GM21526 (cell line): ENCODE measurements around the gene BCL2.
A peak's percentile ranks its signal among the peaks of the same experiment; 100 is the strongest.

Experiments used
- ATAC-seq: cut with Tn5 transposase; IDR thresholded peaks from one replicate; pipeline ENCODE4 v1.9.1; 2021; ENCODE audit warnings: moderate library complexity; ENCODE audit not compliant: unreplicated experiment, low FRiP score

The BCL2 gene

GRCh38 chr18:63130176-63130575 lies 189.4 kb downstream of the BCL2 start:
- no peak for ATAC-seq

GRCh38 chr18:63128237-63128974 lies 191.2 kb downstream of the BCL2 start:
- ATAC-seq: no peak

- no peak for ATAC-seq
Measured at GRCh38 chr18:63126134-63127069, 193.2 kb downstream of the BCL2 start.

GRCh38 chr18:63120620-63121019 lies 198.9 kb downstream of the BCL2 start:
- no peak for ATAC-seq

- ATAC-seq: no peak
Measured at GRCh38 chr18:63119647-63120046, 199.9 kb downstream of the BCL2 start.

GRCh38 chr18:63113899-63114565 lies 205.5 kb downstream of the BCL2 start:
- no peak for ATAC-seq

- no peak for ATAC-seq
Measured at GRCh38 chr18:63112706-63113105, 206.9 kb downstream of the BCL2 start.

- no peak for ATAC-seq
Measured at GRCh38 chr18:63111671-63112402, 207.7 kb downstream of the BCL2 start.

- ATAC-seq: no peak
Measured at GRCh38 chr18:63109802-63110201, 209.8 kb downstream of the BCL2 start.

GRCh38 chr18:63109022-63109421 lies 210.5 kb downstream of the BCL2 start:
- ATAC-seq: no peak

- ATAC-seq: no peak
Measured at GRCh38 chr18:63107931-63108330, 211.6 kb downstream of the BCL2 start.

GRCh38 chr18:63107171-63107845 lies 212.3 kb downstream of the BCL2 start:
- peak; percentile 36 for ATAC-seq

- peak; percentile 38 for ATAC-seq
Measured at GRCh38 chr18:63106727-63107126, 212.8 kb downstream of the BCL2 start.

- ATAC-seq: peak; percentile 60
Measured at GRCh38 chr18:63105636-63106316, 213.8 kb downstream of the BCL2 start.

GRCh38 chr18:63104868-63105267 lies 214.7 kb downstream of the BCL2 start:
- ATAC-seq: no peak

- no peak for ATAC-seq
Measured at GRCh38 chr18:63102941-63103744, 216.4 kb downstream of the BCL2 start.

- ATAC-seq: no peak
Measured at GRCh38 chr18:63100630-63101055, 218.9 kb downstream of the BCL2 start.

GRCh38 chr18:63099848-63100629 lies 219.5 kb downstream of the BCL2 start:
- ATAC-seq: no peak
